Measurements from ENCODE around the gene CCDC40. TPM values are rescaled to one million over a fixed set of nuclear protein-coding genes. Genes with fewer than 3 reads are reported as not detected.
A peak's percentile ranks its signal among the peaks of the same experiment; 100 is the strongest.

CCDC40 gene
- total and polyA plus RNA-seq, 7 donors: 1.4 to 25.8 (median 5.3) TPM; not detected in 2

DNA sequence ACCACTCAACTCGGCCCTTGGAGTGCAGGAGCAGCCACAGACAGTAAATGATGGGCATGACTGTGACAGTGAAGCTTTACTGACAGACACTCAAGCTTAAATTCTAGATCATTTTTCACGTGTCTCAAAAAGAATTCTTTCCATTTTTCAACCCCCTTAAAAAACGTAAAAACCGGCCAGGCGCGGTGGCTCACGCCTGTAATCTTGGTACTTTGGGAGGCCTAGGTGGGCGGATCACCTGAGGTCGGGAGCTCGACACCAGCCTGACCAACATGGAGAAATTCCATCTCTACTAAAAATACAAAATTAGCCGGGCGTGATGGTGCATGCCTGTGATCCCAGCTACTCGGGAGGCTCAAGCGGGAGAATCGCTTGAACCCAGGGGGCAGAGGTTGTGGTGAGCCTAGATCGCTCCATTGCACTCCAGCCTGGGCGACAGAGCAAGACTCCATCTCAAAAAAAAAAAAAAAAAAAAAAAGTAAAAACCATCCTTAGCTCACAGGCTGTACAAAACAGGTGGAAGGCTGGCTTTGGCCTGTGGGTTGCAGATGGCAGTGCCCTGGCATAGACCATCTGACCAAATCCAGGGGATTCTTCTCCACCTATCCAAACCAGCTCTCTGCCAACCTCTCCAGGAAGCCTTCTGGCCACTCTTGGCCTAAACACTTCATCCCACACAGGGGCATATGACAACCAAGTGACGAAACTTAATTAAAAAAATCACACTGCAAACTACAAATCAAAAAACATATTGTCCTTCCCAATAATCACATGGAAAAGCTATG is 19.0 kb upstream of the CCDC40 start:
- Histone ChIP-seq H3K27ac (no peak overlapping the region), H3K27me3 (no peaks in the 10 kb centered on the region), H3K36me3 (peaks cover 0 to 10% (median 2%) of the 10 kb centered on the region in 4 donors), H3K4me3 (no peak overlapping the region), H3K9me3 (no peaks in the 10 kb centered on the region), H3K4me1 (no peaks in the 10 kb centered on the region)
- DNase-seq: no peak
- WGBS, 2 donors: 95 to 96% methylated on average over 18 of the region's 18 CpGs
- intact Hi-C loops (cut with DNase I): no loop called here
- TF ChIP-seq POLR2A (IDR thresholded peaks at IDR 0.05): no peak
- TF ChIP-seq, protein P1, sequence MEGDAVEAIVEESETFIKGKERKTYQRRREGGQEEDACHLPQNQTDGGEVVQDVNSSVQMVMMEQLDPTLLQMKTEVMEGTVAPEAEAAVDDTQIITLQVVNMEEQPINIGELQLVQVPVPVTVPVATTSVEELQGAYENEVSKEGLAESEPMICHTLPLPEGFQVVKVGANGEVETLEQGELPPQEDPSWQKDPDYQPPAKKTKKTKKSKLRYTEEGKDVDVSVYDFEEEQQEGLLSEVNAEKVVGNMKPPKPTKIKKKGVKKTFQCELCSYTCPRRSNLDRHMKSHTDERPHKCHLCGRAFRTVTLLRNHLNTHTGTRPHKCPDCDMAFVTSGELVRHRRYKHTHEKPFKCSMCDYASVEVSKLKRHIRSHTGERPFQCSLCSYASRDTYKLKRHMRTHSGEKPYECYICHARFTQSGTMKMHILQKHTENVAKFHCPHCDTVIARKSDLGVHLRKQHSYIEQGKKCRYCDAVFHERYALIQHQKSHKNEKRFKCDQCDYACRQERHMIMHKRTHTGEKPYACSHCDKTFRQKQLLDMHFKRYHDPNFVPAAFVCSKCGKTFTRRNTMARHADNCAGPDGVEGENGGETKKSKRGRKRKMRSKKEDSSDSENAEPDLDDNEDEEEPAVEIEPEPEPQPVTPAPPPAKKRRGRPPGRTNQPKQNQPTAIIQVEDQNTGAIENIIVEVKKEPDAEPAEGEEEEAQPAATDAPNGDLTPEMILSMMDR (IDR thresholded peaks at IDR 0.05): no peak
- TF ChIP-seq EP300 (IDR thresholded peaks at IDR 0.05): no peak
- no peak for TF ChIP-seq POLR2AphosphoS5 (IDR thresholded peaks at IDR 0.05)

DNA sequence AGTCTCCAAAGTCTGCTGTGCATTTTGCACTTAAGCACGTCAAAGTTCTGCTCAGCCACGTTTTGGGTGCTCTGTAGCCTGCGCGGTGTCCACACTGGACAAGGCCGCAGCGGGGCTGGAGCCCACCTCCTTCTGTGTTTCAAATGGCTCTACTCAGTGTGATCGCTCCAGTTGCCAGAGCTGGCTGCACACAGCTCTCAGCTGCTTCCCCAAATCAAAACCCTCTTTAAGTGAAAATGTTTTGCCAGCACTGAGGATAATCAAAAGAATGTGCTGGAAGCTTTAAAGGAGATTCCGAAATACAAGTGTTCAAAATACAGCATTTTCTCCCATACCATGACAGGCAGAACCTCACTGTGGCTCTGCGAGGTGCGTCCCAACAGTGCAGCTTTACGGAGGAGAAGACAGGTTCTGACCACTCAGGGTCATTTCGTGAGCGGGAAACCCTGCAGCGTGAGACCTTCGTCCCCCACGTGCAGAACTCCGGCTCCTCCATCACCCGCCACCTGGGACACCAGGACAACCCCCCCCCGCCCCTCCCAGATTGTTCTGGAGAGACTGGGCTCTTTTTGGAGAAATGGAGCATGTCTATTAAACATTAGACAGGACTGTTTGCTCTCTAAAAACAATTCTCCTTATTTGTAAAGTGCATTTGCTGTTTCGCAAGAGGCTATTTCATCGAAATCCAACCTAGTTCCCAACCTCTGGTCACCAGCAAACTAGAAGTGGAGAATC is 17.4 kb upstream of the CCDC40 start:
- DNase-seq: no peak
- intact Hi-C loops (cut with DNase I): no loop called here
- Histone ChIP-seq H3K27ac (no peak overlapping the region), H3K27me3 (no peaks in the 10 kb centered on the region), H3K4me1 (peaks cover 0 to 12% (median 2%) of the 10 kb centered on the region in 4 donors), H3K4me3 (no peak overlapping the region), H3K9me3 (no peaks in the 10 kb centered on the region), H3K36me3 (no peaks in the 10 kb centered on the region)
- TF ChIP-seq POLR2A (IDR thresholded peaks at IDR 0.05) (no peak), EP300 (IDR thresholded peaks at IDR 0.05) (no peak), POLR2AphosphoS5 (IDR thresholded peaks at IDR 0.05) (no peak)
- TF ChIP-seq, protein P1 (IDR thresholded peaks at IDR 0.05): no peak
- 54 to 79% methylated on average over 21 of the region's 21 CpGs for WGBS, 2 donors

DNA sequence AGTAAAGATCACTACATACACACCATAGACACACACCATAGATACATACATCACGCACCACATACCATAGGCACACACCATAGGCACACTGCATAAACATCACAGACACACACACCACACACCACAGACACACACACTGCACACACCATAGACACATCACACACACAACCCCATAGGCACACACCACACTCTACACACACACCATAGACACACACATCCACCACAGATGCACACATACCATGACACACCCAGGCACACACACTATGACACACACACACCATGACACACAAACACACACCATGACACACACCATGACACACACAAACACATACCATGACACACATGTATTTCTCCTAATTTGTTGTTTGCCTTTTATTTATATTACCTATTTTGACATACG is 14.8 kb upstream of the CCDC40 start:
- no peaks in the 10 kb centered on the region for H3K27me3 ChIP-seq
- no peaks in the 10 kb centered on the region for H3K9me3 ChIP-seq
- no peak overlapping the region for H3K4me3 ChIP-seq
- no peak overlapping the region for H3K27ac ChIP-seq
- no peak for DNase-seq
- intact Hi-C loops (cut with DNase I): no loop called here
- no peaks in the 10 kb centered on the region for H3K36me3 ChIP-seq
- no peak for TF ChIP-seq POLR2AphosphoS5 (IDR thresholded peaks at IDR 0.05)
- no peak for TF ChIP-seq EP300 (IDR thresholded peaks at IDR 0.05)
- no peak for TF ChIP-seq POLR2A (IDR thresholded peaks at IDR 0.05)
- TF ChIP-seq, protein P1 (IDR thresholded peaks at IDR 0.05): no peak
- peaks cover 0 to 21% (median 2%) of the 10 kb centered on the region in 4 donors for H3K4me1 ChIP-seq
- WGBS, 2 donors: 93 to 96% methylated on average over 2 of the region's 2 CpGs

DNA sequence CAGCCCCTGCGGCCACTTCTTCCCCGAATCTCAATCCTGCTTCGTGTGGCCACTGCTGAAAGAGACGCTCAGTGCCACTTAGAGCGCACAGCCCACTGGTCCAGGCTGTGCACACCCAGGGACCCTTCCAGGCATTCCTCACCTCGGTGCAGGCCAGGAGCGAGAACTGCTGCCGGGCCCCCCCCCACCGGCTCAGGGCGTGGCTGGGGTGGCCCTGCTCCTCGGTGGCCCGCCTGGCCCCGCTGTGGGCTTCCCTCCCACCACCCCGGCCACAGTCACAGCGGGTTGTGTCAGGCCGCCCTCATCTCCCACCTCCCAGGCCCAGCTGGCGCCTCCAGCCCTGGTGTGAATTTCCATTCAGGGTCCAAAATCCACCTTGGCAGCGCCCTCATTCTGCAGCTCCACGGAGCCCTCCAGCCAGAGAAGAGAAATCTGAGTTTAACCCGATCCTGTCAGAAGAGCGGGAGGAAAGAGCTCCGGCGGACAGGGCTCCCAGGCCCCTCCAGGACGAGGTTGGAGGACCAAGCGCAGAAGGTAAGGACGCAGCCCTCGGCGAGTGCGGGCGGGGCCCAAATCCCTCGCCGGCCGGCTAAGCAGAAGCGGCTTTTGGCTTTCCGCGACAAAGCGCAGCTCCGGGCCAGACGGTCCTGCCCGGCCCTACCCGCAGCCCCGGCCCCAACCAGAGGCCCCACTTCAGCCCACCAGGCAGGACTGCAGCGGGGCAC is 12.8 kb upstream of the CCDC40 start:
- Histone ChIP-seq H3K27ac (no peak overlapping the region), H3K9me3 (no peaks in the 10 kb centered on the region), H3K4me1 (peaks cover 0 to 29% (median 5%) of the 10 kb centered on the region in 4 donors), H3K27me3 (no peaks in the 10 kb centered on the region), H3K4me3 (peak overlapping the region in 3 of 4 donors; percentile 10 to 33 (median 10)), H3K36me3 (no peaks in the 10 kb centered on the region)
- 35 to 69% methylated on average over 43 of the region's 43 CpGs for WGBS, 2 donors
- intact Hi-C loops (cut with DNase I): no loop called here
- no peak for DNase-seq
- TF ChIP-seq, protein P1 (IDR thresholded peaks at IDR 0.05): no peak
- TF ChIP-seq POLR2AphosphoS5 (IDR thresholded peaks at IDR 0.05) (no peak), EP300 (IDR thresholded peaks at IDR 0.05) (no peak), POLR2A (IDR thresholded peaks at IDR 0.05) (no peak)
